ENCODE results near the gene TAF4.
A peak's percentile ranks its signal among the peaks of the same experiment; 100 is the strongest.

TAF4 gene

DNA sequence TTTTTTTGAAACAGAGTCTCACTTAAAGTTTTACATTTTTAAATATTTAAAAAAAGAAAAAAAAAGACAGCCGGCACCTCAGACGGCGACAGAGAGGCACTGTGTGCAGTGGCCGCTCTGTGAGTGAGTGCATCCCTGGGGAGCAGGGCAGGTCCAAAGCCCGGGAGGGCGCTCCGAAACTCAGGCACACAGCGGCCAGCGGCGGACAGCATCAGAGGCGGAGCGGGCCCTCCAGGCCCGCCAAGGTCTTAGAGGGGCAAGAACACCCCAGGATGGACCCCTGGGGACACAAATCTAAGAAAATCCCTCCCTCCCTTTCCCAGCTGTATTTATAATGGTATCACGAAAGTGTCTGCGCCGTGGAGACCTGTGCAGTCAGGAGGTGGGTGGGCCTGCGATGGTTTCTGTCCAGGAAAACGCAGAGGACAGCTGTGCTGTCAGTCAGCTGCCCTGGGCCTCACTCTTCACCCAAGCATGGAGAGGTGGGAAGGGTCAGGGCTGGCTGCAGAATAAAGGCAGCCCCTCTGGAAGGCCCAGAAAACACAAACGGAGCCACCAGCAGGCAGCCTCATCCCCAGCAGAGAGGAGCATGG, 43.8 kb downstream of the TAF4 start:
- no peak for DNase-seq

DNA sequence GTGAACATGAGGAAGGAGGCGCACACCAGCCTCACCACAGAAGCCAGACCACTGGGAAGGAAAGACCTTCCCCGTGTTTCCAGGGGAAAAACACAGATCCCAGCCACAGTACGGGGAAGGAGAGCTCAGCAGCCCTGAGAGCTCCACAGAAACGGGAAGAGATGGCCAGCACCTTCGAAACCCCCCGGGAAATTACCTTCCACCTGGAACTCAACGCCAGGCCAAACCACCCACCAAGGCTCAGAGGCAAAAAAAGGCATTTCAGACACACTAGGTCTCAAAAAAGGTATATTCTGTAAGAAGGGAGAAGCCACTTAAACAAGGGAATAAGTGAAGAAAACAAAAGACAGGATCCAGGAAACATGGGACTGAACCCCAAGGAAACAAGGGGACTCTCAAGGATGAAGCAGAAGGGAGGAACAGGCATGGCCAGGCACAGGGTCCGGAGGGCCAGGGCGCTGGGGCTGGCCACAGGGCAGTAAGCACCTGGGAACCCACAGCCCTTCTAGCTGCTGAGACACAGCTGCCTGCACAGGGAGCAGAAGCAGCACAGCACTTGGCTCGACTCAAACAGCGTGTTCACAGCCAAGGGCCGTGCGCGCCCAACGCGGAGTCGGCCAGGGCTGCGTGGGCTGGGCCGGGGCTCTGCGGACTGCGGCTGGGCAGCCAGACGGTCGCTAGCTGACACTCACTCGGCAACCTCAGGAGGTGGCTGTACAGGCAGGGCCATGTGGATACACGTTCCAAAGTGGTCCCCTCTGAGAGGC, 44.6 kb downstream of the TAF4 start:
- DNase-seq, result peak in 16 of 51 donors; percentile 13 to 53 (median 40)

DNA sequence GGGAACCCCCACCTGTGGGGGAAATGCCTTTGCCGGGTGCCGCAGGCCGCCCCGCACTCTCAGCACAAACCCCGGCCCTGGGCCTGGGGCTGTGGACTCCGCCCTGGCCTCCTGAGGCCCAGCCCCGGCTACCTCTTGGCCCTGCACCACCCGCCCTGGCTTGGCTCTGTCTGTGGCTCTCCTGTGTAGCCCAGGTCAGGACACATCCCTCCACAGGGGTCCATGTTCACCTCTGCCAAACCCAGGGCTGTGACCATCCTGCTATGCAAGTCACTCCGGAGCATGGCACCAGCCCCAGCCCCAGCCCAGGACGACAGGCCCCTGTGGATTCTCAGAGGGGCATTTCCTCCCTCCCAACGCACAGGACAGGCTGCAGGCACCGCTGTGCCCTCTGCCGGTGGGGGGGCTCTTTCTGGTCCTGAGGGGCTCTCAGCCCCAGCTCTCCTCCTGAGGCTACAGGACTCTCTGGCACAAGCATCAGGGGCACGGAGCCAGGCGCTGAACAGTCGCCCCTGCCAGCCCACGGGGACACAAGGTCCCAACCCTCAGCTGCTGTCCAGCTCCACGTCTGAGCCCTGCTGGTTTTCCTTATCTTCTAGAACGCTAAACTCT, 45.7 kb downstream of the TAF4 start:
- DNase-seq, result peak in 9 of 51 donors; percentile 13 to 29 (median 15)

DNA sequence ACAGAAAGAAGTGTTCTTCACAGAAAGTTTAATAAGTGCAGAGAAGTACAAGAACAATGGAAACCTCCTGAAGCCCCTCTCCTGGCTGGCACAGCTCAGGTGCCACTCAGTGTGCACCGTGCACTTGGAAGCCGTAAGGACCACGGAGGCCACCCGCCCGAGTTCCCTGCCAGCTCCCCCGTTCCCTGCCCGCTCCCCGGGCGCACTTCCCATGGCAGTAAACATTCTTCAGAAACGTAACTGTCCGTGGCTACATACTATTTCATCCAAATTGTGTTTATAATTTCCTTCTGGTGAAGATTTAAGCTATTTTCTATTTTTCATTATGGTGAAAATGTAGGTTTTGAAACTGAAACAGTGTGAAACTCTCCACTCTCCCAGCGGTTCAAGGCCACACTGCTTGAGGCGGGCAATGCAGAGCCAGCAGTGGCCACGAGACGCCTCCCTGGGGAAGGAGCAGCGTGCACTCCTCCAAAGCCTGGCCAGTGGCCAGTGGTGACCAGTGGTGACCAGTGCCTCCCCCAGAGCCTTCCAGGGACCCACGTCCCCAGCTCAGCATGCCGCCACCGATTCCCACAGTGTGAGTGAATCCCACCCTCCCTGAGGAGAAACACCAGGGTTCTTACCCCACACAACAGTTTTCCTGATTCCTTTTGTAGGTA, 46.4 kb downstream of the TAF4 start:
- peak in 6 of 51 donors; percentile 3 to 20 (median 12) for DNase-seq

DNA sequence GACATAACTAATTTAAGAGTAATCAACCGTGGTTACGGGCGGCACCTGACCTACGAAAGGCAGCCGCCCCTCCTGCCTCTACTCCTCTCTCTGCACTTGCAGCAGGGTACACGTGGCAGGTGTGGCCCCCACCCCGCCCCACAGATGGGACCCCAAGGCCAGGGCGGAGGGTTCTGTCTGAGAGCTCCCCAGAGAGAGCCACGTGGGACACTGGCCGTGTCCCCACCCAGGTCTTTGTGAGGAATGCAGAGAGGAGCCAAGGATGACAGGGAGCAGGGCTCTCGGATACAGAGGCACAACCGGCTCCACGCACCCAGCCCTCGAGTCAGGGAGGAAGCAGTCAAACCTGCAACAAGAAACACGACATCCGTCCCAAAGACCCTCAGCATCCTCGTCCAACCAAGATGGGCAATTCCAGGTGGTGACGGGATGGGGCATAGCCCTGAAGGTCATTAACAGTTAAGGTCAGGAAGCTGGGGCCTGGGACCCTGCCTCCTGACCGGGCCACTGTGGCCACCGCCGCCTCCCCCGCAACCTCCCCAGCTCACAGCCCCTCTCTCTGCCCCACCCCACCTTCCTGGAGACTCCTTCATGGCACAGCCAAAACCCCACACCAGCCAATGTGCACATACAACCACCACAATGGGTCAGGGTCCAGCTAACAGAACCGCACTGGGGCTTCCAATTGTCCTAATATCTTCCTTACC, 47.1 kb downstream of the TAF4 start:
- DNase-seq, result no peak

DNA sequence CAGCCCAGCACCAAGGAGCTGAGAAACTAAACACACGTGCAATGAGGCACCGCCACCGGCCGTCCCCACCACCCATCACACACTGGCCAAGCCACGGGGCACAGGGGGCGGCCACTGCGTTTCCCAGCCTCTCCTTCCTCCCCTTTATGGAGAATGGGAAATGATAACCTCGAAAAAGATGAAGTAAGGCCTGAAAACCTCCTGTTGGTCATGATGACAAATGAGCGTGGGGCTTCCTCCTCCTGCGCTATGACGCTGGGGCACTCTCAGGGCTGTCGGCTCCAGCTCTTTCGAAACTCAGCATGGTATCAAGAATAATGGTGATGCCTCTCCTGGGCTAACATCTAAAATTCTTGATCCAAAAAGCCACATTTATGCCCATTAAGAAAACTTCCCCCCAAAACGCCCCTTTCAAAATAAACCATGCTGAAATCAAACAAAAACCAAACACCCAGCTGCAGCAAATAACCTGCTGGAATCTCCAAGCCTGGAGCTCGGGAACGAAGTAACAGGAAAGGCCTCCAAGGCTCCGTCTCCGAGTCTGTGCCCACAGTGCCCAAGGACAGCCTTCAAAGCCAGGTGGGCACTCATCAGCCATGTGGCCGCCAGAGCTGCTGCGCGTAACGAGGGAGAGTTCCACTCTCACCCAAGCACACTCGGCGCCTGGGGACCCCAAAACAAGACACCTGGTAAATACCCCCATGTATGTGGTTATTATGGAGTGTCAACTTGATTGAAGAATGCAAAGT, 50.0 kb downstream of the TAF4 start:
- no peak for DNase-seq

DNA sequence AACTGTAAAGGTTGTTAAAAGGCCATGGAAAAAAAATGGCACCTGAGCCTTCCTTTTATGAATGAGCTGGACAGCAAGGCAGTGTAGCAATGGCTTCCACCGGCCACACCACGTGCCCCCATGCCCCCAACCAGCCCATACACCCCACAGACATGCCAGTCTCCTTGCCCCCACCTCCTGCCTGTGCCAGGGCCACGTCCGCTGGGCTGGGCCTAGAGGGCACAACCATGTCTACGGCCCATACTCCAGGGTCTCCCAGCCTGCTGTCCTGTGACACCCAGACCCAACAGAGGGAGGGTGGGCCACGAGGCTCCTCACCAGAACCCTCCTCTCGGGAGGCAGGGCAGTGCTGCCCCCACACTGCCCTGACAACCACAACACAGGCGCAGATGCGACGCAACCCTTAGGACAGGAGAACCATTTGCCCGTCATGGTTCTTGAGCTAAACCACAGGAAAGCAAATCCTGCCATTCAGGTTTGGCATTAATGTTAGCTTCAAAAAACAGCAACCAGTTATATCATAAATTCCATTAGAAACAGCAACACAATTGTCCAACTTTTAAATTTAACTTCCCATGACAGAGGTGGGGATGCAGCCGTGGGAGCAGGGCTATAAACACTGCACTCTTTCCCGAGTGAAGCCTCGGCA, 50.7 kb downstream of the TAF4 start:
- DNase-seq, result no peak

DNA sequence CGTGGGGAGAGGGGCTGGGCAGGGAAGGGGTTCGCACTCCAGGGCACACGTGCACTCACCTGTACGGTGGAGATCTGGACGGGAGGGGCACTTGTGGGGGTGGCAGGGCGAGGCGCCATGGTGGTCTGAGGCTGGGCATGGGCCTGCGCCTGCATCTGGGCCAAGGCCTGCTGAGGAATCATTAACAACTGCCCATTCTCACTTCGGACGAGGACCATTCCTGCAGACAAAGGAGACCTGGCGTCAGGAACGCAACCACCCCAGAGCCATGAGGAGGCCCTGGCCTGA, 51.2 kb downstream of the TAF4 start:
- DNase-seq, result no peak

DNA sequence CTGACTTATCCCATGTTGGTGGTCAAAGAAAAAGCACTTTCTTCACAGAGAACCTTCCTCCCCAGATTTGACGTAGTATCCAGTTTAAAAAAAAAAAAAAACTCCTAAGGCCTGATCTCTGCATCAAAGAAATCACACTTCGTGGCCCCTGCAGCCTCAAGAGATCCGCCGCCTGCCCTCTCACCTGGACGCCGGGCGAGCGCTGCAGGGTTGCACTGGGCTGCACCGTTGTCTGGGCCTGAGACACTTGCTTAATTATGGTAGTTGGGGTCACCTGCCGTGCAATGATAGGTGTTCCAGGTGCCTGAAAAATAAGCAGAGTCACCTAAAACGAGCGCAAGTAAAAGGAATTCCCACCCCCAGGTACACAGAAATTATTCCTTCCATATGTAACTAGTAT, 53.0 kb downstream of the TAF4 start:
- DNase-seq, result no peak

DNA sequence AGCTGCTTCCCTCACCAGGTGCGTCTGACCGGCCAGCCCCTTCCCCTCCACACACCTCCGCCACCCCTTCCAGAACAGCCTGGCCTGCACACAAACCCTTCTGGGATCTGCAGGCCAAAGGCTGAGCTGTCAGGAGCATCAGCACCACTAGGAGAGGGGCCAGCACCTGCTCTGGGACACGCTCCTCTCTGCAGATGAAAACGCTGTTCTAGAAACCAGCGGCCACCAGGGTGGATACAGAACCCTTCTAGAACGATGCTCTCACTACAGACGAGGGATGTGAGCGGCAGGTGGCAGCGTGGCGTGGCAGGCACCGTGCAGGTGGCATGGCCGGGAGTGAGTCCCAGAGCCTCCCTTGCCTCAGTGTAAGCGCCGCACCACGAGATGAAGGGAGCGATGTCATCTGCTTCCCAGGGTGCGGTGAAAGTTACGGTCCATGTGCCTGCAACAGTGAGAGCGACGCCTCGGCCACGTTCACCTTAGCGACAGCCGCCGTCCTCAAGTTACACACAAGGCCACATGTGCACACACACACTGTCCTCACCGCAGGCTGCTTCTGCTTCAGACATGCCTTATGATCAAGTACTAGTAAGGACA, 53.6 kb downstream of the TAF4 start:
- DNase-seq, result no peak

DNA sequence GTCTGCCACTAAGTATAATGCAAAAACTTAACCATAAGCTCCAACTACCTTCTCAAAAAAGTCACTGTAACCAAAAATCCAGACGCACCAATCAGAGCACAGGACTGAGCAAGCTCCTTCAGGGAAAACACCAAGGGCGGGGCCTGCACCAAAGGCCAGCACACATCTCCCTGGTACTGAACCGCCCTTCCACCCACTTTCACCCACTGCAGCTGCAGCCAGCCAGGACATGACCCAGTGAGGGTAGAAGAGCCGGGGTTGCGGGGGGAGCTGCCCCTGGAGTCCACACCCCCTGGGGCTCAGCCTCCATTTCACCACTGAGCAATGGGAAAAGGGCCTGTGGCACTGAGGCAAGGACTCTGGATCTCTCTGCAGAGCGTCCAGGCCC, 54.3 kb downstream of the TAF4 start:
- DNase-seq, result no peak

DNA sequence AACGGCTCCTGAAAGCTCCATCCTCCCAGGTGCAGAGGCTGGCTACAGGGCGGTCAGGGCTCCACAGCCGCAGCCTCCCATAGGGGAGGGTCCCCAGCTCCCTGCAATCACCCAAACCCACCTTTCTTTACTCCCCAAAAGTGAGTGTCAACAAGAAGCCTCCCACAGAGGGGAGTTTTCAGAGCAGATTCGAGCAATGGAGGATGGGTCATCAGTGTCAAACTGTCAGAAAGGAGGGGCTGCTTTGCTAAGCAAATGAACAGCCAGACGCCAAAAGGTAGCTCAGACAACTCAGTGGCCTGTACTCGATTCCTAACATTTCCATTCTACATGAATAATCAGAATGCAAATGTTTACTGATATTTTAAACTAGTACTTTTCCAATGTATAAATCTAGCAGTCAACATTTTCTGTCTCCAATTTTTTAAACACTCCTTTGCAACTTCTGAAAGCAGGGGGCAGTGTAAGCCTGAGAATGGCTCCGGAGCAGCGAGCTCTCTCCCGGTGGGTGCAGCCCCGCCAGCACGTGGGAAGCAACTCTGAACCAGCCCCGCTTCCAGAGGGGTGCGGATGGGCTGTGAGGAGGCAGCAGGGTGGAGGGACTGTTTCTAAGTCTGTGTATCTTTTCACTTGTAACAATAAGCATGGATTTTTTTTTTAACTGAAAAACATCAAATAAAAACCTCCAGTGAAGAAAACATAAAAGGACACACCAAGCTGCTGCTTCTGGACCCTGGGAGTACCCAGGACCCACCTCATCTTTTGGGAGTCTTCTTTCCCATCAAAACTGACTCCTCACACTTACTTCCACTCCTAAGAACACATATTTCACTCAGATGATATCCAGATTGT, 54.9 kb downstream of the TAF4 start:
- peak in 29 of 51 donors; percentile 3 to 76 (median 31) for DNase-seq

DNA sequence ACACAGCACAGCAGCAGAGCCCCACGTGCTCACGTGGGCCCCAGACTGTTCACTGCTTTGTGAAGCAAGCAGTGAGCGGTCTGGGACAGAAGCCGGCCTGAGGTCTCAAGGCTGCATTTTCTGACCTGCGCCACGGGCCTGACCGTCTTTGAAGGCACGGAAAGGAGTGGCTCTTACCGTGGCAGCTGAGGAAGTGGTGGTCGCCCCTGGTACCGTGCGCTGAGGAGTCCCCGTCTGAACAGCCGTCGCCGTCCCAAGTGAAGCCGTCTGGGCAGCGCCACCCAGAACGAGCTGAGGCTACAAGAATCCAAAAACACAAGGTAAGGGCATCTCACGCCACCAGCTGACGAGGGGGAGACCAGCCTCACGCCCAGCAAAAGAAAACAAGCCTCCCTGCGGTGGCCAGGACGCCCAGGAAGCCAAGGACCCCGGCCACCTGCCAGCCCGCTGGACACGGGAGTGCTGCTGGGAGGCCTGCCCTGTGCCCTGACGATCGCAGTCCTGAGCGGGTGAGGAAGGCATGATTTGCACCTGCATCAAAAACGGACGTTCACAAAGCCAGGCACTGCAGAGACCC, 55.7 kb downstream of the TAF4 start:
- no peak for DNase-seq

DNA sequence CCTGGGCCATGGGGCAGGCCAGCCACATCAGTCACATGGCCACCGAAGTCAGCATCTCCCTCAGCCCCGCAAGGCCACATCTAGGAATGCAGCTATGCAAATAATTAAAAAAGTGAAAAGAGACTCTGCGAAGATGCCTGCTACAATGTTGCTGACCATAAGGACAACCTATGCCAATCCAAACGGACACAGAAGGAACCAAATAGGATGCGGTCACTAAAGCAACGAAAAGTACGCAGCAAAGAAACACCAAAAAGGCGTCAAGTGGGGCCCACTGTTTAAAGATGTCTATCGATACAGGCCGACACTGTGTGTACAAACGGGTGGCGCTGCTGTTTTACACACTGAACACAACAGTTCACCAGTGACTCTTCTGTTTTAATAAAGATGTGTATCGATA, 56.4 kb downstream of the TAF4 start:
- DNase-seq, result no peak

DNA sequence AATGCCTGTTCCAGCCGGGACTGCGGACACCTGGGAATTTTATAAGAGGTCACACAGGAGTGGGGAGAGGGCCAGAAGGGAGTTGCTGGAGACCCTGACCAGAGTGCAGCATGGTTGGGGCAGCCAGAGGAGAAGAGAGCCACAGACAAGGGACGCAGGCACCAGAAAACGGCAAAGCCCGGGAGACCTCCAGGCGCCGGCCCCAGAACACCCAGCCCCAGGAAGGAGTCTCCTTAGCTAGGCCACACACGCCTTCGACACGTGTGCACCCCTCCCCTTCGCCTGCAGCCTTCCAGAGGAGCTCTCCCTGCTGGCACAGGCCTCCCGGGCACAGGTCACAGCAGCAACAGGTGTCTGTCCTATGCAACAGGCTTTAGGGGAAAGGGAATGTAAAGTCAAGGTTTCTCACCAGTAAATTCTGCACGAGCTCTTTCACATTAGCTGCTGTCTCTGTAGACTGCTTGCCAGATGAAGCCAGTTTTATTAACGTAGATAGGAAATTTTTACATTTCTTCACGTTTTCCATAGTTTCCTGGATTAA, 57.0 kb downstream of the TAF4 start:
- no peak for DNase-seq

DNA sequence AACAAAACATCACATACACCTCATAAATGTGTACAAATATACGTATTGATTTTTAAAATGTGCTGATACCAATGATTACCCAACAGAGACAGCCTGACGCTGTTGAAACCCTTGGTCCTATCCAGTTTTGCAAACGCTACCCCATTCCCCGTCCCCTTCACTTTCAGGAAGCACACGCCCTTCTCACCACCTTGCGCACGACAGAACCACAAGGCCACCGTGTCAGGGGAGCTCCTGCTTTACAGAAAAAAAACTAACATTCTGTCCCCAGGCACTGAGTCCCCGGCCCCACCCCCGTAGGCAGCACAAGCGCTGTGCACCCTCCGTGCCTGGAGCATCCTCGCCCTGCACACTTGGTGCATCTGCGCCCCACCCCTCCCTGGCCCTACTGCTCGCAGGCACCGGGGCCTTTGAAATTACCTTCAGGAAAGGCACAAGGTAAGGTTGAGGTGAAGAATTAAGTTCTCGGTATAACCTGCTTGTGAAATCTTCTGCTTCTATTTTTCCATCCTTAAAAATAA, 58.5 kb downstream of the TAF4 start:
- no peak for DNase-seq

DNA sequence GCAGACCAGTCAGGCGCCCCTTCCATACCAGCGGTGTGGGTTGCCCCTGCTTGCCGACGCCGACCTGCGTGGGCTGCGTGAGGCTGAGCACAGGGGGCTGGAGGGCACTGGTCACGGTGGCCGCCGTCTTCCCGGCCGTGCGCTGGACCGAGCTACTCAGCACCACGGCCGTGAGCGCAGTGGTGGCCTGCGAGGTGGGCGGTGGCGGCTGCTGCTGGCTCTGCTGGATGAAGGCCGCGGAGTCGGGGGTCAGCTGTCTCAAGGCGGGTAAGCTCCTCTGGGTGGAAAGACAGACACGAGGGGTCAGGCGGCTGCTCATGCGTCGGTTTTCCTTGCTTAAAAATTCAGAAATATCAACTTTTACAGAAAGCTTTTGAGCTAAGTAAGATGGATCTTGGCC, 59.2 kb downstream of the TAF4 start:
- DNase-seq, result no peak

DNA sequence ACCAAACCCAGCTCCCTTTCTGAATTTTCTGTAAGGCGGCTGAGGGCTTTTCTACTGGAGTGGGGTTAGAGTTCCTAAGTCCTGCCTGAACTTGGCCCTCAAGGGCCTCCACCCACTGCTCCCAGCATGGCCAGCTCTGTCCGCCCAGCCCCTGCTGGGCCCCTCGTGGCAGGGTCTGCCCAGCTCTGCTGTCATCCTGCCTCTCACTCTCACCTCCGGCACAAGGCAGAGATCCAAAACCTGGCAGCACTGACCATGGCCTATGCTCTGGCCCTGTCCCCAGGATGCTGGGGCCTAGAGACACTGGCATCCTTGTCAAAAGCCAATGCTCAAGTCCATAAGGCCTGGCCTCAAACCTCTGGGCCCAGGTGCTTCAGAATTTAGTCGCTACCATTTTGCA, 61.1 kb downstream of the TAF4 start:
- no peak for DNase-seq
